Astrocyte of the cerebellum (primary cell): ENCODE measurements around the gene QDPR.

Experiments
- DNase-seq: peaks from one replicate; pipeline ENCODE4 v3.0.0-alpha.2; 2011; ENCODE audit warnings: low read depth
- H3K4me3 ChIP-seq: 2 replicates; pipeline ENCODE4 v1.5.1; 2011; ENCODE audit warnings: mild to moderate bottlenecking, low read depth, low read length, moderate library complexity
- in situ Hi-C: cut with HindIII; loops from 2 replicates; pipeline ENCODE4 v1.10.0; 2017; ENCODE audit warnings: low sequenced_read_pairs
- TF ChIP-seq, protein P1 (sequence below): IDR thresholded peaks from 2 replicates; pipeline ENCODE4 v1.5.1; 2012; ENCODE audit warnings: low read length, low read depth, moderate library complexity, mild to moderate bottlenecking; ENCODE audit errors: missing control alignments

Gene QDPR

DNA sequence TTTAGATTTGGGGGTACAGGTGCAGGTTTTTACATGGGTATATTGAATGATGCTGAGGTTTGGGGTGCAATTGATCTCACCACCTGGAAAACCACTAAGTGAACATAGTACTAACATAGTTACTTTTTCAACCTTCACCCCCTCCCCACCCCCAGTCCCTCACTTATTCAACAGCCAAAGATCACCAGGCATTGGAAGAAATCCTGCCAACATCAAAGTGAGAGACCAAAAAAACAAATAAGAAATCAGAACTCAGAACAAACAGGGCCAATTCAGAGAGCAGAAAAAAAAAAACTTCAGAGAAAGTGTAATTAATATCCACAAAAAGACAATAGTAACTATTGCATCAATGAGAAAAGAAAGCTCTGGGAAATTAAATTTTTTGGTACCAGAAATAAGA is 44.6 kb upstream of the QDPR start:
- no peak for DNase-seq
- in situ Hi-C loops = no loop called here
- H3K4me3 ChIP-seq = no peak overlapping the region
- TF ChIP-seq, protein P1, sequence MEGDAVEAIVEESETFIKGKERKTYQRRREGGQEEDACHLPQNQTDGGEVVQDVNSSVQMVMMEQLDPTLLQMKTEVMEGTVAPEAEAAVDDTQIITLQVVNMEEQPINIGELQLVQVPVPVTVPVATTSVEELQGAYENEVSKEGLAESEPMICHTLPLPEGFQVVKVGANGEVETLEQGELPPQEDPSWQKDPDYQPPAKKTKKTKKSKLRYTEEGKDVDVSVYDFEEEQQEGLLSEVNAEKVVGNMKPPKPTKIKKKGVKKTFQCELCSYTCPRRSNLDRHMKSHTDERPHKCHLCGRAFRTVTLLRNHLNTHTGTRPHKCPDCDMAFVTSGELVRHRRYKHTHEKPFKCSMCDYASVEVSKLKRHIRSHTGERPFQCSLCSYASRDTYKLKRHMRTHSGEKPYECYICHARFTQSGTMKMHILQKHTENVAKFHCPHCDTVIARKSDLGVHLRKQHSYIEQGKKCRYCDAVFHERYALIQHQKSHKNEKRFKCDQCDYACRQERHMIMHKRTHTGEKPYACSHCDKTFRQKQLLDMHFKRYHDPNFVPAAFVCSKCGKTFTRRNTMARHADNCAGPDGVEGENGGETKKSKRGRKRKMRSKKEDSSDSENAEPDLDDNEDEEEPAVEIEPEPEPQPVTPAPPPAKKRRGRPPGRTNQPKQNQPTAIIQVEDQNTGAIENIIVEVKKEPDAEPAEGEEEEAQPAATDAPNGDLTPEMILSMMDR = no peak

DNA sequence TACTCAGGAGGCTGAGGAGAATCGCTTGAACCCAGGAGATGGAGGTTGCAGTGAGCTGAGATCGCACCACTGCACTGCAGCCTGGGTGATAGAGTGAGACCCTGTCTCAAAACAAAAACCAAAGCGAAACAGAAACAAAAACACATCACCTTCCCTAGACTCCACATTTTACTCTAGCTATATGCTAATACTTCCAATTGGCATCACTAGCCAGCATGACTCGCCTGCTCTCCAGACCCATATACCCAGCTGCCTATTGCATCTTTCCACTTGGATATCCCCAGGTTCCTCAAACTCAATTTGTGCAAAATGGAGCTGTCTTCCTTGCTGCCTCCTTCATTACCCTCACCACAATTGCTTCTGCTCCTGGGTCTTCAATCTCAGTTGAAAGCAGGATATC is 42.7 kb upstream of the QDPR start:
- no peak for DNase-seq
- in situ Hi-C loops = no loop called here
- TF ChIP-seq, protein P1 = no peak
- H3K4me3 ChIP-seq = no peak overlapping the region

DNA sequence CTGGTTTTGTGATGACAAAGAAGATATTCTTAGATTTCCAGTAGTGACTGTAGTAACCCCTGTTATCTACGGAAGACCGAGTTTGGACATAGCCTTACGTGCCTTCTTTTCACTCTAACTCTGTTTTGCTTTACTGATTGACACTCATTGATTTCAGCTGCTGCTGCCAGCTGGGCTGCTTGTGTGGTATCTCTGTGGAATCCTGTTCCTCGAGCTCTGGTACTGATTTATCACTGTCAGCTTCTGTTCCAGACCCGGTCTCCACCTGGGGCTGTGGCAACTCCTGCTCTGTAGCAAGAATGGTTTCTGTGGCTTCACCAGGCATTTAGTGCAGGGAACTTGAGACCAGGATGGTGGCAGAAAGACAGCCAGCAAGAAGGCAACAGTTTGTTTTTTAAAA is 40.5 kb upstream of the QDPR start:
- no peak overlapping the region for H3K4me3 ChIP-seq
- no peak for DNase-seq
- TF ChIP-seq, protein P1 = no peak
- in situ Hi-C loops = no loop called here

DNA sequence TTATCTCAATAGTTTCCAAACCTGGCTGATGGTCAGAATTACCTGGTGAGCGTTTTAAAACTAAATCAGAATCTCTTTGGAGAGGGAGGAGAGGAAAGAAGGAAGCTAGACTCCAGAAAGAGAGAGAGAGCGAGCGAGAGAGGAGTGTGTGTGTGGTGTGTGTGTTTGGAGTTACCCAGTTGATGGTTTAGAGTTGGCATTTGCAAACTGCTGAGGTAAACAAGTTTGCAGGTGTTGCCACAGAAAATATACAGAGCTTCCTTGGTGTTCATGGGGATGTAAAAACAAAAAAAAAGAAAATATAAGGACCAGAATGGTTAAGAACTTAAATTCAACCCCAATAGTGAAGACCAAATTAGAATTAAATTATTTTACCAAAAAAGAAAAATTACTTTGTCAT is 38.7 kb upstream of the QDPR start:
- DNase-seq = no peak
- in situ Hi-C loops = no loop called here
- no peak overlapping the region for H3K4me3 ChIP-seq
- TF ChIP-seq, protein P1 = no peak

DNA sequence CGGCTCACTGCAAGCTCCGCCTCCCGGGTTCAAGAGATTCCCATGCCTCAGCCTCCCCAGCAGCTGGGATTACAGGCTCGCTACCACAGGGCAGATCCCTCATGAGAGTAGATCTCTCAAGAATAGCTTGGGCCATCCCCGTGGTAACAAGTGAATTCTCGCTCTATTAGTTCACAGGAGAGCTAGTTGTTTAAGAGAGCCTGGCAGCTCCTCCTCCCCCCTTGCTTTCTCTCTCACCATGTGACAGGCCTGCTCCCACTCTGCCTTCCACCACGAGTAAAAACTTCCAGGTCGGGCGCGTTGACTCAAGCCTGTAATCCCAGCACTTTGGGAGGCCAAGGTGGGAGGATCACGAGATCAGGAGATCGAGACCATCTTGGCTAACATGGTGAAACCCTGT is 34.8 kb upstream of the QDPR start:
- no peak overlapping the region for H3K4me3 ChIP-seq
- in situ Hi-C loops = no loop called here
- DNase-seq = no peak
- TF ChIP-seq, protein P1 = no peak

DNA sequence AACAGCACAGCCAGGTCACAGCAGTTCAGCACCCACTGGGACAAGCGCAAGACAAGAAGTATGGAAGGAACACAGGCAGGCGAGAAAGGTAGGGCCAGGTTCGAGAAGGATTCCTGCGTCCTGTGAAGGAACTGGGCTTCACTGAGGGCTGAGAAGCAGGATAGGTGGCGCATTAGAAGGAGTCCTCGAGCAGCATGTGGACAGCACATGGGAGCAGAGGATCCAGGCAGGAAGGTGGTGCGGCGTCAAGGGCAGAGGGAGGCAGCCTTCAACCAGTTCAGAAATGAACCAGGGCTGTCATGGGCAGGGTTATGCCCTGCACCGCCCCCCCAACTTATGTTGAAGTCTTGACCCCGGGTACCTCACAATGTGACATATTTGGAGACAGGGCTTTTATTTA is 34.3 kb upstream of the QDPR start:
- in situ Hi-C loops = no loop called here
- TF ChIP-seq, protein P1 = no peak
- DNase-seq = no peak

More for the DNA sequence above, 34.3 kb upstream of the QDPR start:
- H3K4me3 ChIP-seq = no peak overlapping the region
